H1 (cell line): Measurements from ENCODE around the gene DMBX1. TPM values are rescaled to one million over a fixed set of nuclear protein-coding genes. Genes with fewer than 3 reads are reported as not detected.

ENCODE experiments used
- BRCA1 ChIP-seq: IDR thresholded peaks from 2 replicates; pipeline ENCODE4 v1.6.1; 2012; ENCODE audit warnings: low read depth, low read length, improper control_type of control experiment
- polyA plus RNA-seq, 7 experiments: library from polyadenylated mRNA; depleted of rRNA in 3 of 7; stranded (reverse) in 5 of 7; unstranded in 2 of 7; fragments of >200 nt in 5 of 7; fragments of 200-250 nt in 2 of 7; gene quantifications; 1 replicate in 5 of 7; 2 replicates in 1 of 7; 4 replicates in 1 of 7; pipeline versions ENCODE4 v1.2.1 to v1.2.3, GENCODE V29; 2011 to 2013; ENCODE audit warnings: missing spikeins in 2 of 7, mixed read lengths in 2 of 7
- total RNA-seq: library from RNA; stranded (reverse); fragmentation: NEBNext Ultra II Directional; extraction: Animal tissue kit (Norgen Biotek cat#: 25700); gene quantifications from 2 replicates; pipeline ENCODE4 v1.2.1, GENCODE V29; 2021

DMBX1 gene
- total and polyA plus RNA-seq, 2 of the 8 experiments (the other 6 are each of a cell fraction or from before 2014, with no cell fraction given): 0.23 to 0.30 TPM

DNA sequence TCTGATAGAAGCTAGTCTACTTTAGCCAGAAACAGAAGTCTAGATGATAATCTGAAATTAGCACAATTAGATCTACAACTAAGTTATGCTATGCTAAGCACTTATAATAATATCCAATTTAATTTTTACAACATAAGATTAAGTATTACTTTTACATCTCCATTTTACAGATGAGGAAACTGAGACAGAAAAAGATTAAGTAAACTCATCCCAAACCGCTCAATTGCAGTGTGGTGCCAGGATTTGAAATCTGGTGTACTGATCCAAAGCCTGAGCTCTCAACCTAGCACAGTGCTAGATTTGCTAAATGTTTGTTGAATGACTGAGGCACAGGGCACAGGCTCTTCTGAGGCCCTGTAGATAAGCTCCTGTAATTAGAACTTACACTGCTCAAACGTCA, 48.0 kb downstream of the DMBX1 start (continued):
- no peak for TF ChIP-seq BRCA1
